AG09319 (cell line): ENCODE data around the gene EVA1A.

ENCODE experiments used
- DNase-seq: peaks from one replicate; pipeline ENCODE4 v3.0.0-alpha.2; 2010; ENCODE audit warnings: low read depth; ENCODE audit errors: extremely low read depth
- CTCF ChIP-seq: IDR thresholded peaks from 2 replicates; pipeline ENCODE4 v1.5.1; 2011; ENCODE audit warnings: low read depth, mild to moderate bottlenecking, inconsistent platforms, low read length, moderate library complexity

EVA1A gene

GRCh38 chr2:75475976-75476375 lies 84.8 kb downstream of the EVA1A start:
- no peak for TF ChIP-seq CTCF
- DNase-seq: no peak

- DNase-seq: no peak
- TF ChIP-seq CTCF: no peak
These were observed 85.7 kb downstream of the EVA1A start for GRCh38 chr2:75475049-75475448.

GRCh38 chr2:75474115-75474514 lies 86.6 kb downstream of the EVA1A start:
- no peak for TF ChIP-seq CTCF
- no peak for DNase-seq

GRCh38 chr2:75466708-75467311 lies 93.9 kb downstream of the EVA1A start:
- no peak for DNase-seq
- TF ChIP-seq CTCF: peak; percentile 45

- no peak for DNase-seq
- peak; percentile 80 for TF ChIP-seq CTCF
These were observed 95.3 kb downstream of the EVA1A start for GRCh38 chr2:75465317-75465984.

- no peak for DNase-seq
- TF ChIP-seq CTCF: peak; percentile 82
These were observed 96.3 kb downstream of the EVA1A start for GRCh38 chr2:75464348-75464946.

- DNase-seq: no peak
- TF ChIP-seq CTCF: no peak
These were observed 98.0 kb downstream of the EVA1A start for GRCh38 chr2:75462721-75463120.
